GM13976 (cell line): ENCODE results near the gene SLC6A13.

Source experiments
- DNase-seq: peaks from one replicate; pipeline ENCODE4 v3.0.0; 2012; ENCODE audit warnings: low spot score
- in situ Hi-C: fragments of 300-500 bp; cut with MboI; formaldehyde crosslinking; loops from one replicate; pipeline ENCODE4 v1.12.0; 2022; ENCODE audit warnings: low sequenced_read_pairs, mixed read lengths, inconsistent platforms; ENCODE audit not compliant: unreplicated experiment
- TF ChIP-seq, protein P1 (sequence below): IDR thresholded peaks from 2 replicates; pipeline ENCODE4 v1.5.1; 2012; ENCODE audit warnings: borderline replicate concordance, mild to moderate bottlenecking; ENCODE audit not compliant: insufficient read depth; ENCODE audit errors: extremely low read depth, missing control alignments, control extremely low read depth

The SLC6A13 gene

GRCh38 chr12:267581-268482 is 5.2 kb upstream of the SLC6A13 start:
- DNase-seq = no peak
- in situ Hi-C loops = no loop called here

DNA sequence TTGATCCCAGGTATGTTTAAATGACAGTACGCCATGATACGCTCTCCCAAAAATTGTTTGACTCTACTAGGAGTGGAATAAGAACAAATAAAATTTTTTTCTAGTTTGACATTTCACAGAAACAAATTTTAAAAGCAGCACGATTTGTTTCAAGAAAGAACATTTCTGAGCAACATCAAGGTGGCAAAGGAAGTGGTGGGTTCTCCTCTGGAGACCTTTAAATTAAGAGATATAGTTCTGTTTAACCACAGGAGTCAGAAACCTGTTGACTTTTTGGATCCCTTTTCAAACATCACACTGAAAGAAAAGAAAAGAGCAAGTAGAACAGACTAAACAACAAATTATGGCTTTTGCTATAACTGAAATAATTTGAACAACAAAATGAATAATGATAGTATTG is 2.5 kb upstream of the SLC6A13 start:
- DNase-seq = no peak
- TF ChIP-seq, protein P1, sequence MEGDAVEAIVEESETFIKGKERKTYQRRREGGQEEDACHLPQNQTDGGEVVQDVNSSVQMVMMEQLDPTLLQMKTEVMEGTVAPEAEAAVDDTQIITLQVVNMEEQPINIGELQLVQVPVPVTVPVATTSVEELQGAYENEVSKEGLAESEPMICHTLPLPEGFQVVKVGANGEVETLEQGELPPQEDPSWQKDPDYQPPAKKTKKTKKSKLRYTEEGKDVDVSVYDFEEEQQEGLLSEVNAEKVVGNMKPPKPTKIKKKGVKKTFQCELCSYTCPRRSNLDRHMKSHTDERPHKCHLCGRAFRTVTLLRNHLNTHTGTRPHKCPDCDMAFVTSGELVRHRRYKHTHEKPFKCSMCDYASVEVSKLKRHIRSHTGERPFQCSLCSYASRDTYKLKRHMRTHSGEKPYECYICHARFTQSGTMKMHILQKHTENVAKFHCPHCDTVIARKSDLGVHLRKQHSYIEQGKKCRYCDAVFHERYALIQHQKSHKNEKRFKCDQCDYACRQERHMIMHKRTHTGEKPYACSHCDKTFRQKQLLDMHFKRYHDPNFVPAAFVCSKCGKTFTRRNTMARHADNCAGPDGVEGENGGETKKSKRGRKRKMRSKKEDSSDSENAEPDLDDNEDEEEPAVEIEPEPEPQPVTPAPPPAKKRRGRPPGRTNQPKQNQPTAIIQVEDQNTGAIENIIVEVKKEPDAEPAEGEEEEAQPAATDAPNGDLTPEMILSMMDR = no peak
- in situ Hi-C loops = no loop called here

More at GRCh38 chr12:267581-268482, 5.2 kb upstream of the SLC6A13 start:
- TF ChIP-seq, protein P1 = no peak

DNA sequence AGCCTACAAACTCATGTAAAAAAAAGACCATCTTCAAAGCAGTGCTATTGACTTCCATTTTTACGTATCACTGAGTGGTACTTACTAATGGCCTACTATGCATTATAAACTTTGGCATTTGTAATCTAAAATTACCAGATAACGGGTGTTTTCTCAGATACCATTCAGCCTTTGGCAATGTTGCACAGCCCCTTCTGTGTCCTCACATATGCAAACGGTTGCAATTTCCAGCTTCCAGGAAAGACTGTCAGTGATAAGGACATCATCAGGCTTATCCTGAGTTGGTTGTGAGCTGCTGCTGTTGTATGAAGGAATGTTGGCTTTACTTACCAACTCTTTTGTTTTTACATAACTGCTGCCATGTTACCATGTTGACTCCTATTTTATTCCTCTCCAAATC is 1.6 kb upstream of the SLC6A13 start:
- TF ChIP-seq, protein P1 = no peak
- DNase-seq = no peak
- in situ Hi-C loops = no loop called here

DNA sequence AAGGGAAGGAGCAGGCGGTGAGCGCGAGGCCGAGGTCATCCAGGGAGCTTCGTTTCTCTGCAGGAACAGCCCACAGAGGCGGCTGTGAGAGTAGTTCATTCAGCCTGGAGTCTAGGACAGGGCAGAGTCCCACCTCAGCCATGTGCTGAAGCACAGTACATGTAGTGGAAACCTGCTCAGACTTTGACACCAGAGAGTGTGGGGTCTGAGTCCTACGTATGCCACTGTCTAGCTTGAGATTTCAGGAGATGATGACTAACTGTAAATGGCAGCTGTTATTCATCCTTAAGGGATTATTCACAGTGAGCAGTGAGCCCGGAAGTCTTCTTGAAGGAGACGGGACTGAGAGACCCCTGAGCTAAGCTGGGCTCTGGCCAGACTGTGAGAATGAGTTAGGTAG is 938 bp upstream of the SLC6A13 start:
- in situ Hi-C loops = no loop called here
- TF ChIP-seq, protein P1 = no peak
- no peak for DNase-seq

DNA sequence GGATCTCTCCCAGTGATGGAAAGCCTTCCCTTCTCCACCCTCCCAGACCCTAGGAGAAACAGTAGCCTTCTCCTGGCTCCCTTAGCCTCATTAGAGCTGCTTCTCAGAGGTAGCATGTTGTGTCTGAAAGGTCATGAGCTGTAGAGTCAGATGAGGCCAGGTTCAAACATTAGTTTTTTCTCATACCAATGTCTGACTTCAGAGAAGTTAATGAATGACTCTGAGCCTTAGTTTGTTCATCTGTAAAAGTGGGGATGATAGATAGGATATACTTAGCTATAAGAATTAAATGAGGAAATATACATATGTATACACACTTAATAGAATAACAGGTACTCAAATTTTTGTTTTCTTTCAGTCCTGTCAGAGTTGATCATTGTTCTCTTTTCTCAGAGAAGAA is 523 bp downstream of the SLC6A13 start:
- in situ Hi-C loops = no loop called here
- TF ChIP-seq, protein P1 = no peak
- no peak for DNase-seq

- in situ Hi-C loops = no loop called here
- TF ChIP-seq, protein P1 = no peak
- DNase-seq = no peak
These were observed 4.9 kb downstream of the SLC6A13 start for GRCh38 chr12:257521-258321.
